T-helper 9 cell (primary cell): Measurements from ENCODE around the gene AUTS2.

Experiments used
- DNase-seq: peaks from one replicate; pipeline ENCODE4 v3.0.0-alpha.2; 2020

The AUTS2 gene

GRCh38 chr7:70044981-70045380 is 446.7 kb downstream of the AUTS2 start:
- DNase-seq: no peak

- no peak for DNase-seq
Measured at GRCh38 chr7:70047384-70047783, 449.1 kb downstream of the AUTS2 start.

GRCh38 chr7:70047891-70048448 is 449.7 kb downstream of the AUTS2 start:
- no peak for DNase-seq

GRCh38 chr7:70051726-70052125 is 453.5 kb downstream of the AUTS2 start:
- DNase-seq: no peak

- no peak for DNase-seq
Measured at GRCh38 chr7:70052691-70053090, 454.4 kb downstream of the AUTS2 start.

GRCh38 chr7:70053421-70053820 is 455.1 kb downstream of the AUTS2 start:
- DNase-seq: no peak

GRCh38 chr7:70053989-70054388 is 455.7 kb downstream of the AUTS2 start:
- no peak for DNase-seq

GRCh38 chr7:70056363-70056762 is 458.1 kb downstream of the AUTS2 start:
- DNase-seq: no peak

- no peak for DNase-seq
Measured at GRCh38 chr7:70060298-70061068, 462.2 kb downstream of the AUTS2 start.

- no peak for DNase-seq
Measured at GRCh38 chr7:70063371-70063770, 465.1 kb downstream of the AUTS2 start.

- no peak for DNase-seq
Measured at GRCh38 chr7:70063927-70064326, 465.7 kb downstream of the AUTS2 start.

GRCh38 chr7:70066844-70067243 is 468.6 kb downstream of the AUTS2 start:
- no peak for DNase-seq

- DNase-seq: no peak
Measured at GRCh38 chr7:70068531-70068930, 470.3 kb downstream of the AUTS2 start.

- no peak for DNase-seq
Measured at GRCh38 chr7:70069977-70070376, 471.7 kb downstream of the AUTS2 start.

- DNase-seq: no peak
Measured at GRCh38 chr7:70071766-70072165, 473.5 kb downstream of the AUTS2 start.

- DNase-seq: no peak
Measured at GRCh38 chr7:70072220-70072619, 473.9 kb downstream of the AUTS2 start.

- no peak for DNase-seq
Measured at GRCh38 chr7:70076325-70076724, 478.1 kb downstream of the AUTS2 start.

GRCh38 chr7:70082099-70082611 is 483.9 kb downstream of the AUTS2 start:
- DNase-seq: no peak

GRCh38 chr7:70091362-70091761 is 493.1 kb downstream of the AUTS2 start:
- DNase-seq: no peak

- DNase-seq: no peak
Measured at GRCh38 chr7:70092314-70093204, 494.3 kb downstream of the AUTS2 start.

- DNase-seq: no peak
Measured at GRCh38 chr7:70093205-70093904, 495.1 kb downstream of the AUTS2 start.

GRCh38 chr7:70094831-70095230 is 496.6 kb downstream of the AUTS2 start:
- DNase-seq: no peak

- no peak for DNase-seq
Measured at GRCh38 chr7:70097645-70098044, 499.4 kb downstream of the AUTS2 start.
